HG03039 (cell line): Measurements from ENCODE around the gene MFGE8.

ENCODE experiments used
- ATAC-seq: cut with Tn5 transposase; IDR thresholded peaks from one replicate; pipeline ENCODE4 v1.9.1; 2021; ENCODE audit warnings: mild to moderate bottlenecking, moderate library complexity; ENCODE audit not compliant: unreplicated experiment

Gene MFGE8

DNA sequence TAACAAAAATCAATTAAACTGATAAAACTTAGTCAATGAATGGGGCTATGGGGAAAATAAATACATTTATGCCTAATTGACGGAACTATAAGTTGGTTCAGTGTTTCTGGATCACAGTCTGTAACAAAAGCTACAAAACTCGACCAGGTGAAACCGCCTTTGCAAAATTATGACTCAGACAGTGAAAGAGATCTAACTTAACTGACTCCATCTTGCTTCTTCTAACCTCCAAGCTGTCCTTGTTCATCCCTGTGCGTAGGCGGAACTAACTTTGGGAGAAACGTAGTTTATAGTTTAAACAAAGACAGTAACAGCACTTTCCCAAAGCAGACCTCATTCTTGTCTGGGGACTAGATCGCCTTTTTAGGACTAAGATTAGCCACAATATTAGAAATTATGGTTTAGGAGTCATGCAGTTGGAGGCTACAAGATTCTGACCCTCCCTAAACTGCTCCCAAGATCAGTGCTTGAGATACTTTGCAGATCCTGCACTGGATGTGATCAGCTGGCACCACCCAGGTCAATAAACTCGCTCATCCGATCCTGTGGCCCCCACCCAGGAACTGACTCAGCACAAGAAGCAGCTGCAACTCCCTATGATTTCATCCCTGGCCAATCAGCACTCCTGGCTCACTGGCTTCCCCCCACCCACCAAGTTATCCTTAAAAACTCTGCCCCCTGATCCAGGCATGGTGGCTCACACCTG, 7.2 kb upstream of the MFGE8 start:
- ATAC-seq = no peak

DNA sequence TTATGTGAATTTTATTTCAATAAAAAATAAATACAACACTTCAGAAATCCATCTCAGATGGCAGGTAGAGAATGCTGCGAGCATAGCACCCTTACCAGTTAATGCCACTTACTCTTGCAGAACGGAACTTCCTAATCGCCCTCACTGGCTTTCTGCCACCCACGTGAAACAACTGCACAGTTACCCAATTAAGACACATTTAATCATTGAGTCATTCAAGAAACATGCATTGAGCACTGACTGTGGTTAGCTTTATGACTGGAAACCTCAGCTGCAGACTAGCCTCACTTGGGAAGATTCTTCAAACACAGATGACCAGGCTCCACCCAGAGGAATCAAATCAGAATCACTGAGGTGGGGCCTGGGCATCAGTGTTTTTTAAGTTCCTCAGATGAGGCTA, 5.6 kb upstream of the MFGE8 start:
- no peak for ATAC-seq

DNA sequence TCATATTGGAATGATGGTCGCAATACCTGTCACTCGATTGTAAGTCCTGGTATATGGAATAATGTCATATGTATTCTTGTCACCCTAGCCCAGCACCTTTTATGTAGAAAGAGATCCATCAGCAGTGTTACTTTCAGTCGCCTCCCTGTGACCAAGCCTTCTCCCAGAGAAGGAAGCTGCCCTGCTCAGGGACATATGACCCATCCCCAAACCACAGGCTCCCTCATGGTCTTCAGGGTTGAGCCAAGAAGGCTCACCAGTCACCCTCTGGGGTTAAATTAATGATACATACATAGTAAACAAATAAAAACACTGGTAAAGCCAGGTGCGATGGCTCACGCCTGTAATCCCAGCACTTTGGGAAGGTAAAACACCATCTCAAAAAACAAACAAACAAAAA, 4.6 kb upstream of the MFGE8 start:
- ATAC-seq = no peak

DNA sequence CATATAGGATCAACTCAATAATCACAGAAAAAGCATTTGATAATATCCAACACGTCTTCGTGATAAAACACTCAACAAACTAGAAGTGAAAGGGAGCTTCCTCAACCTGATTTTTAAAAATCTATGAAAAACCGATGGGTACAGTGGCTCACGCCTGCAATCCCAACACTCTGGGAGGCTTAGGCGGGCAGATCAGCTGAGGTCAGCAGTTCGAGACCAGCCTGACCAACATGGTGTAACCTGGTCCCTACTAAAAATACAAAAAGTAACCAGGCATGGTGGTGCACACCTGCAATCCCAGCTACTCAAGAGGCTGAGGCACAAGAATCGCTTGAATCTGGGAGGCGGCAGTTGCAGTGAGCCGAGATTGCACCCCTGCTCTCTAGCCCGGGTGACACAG, 2.2 kb upstream of the MFGE8 start:
- no peak for ATAC-seq

DNA sequence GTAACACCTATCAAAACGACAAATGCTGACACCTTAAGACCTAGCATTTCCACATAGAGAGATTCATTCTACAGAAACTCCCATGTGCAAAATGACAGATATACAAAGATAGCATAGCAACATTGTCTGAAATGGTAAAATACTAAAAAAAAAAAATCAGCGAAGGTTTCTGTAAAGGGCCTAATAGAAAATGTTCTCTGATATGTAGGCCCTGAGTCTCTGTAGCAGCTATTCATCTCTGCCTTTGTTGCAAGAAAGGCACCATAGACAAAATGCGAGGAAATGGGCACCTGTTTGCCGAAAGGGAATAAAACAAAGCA, 631 bp upstream of the MFGE8 start:
- ATAC-seq = no peak

DNA sequence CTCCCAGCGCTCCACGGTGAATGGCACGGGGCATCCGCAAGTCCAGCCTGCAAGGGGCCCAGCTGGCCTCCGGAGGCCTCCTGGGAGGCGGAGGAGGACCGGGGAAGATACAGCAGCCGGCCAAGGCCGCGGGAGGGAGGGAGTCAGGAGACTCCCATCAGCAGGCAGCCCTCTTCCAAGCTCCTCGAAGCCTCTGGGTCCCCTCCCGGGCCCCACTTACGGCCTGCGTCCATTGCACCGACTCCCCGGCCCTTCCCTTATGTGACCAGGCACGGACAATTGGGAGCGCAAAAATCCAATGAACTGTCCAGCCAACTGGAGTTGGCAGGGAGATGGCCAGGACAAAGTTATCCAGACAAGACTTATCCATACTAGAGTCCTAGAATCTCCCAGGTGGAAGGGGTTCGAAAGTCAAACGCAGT, 668 bp downstream of the MFGE8 start:
- no peak for ATAC-seq

DNA sequence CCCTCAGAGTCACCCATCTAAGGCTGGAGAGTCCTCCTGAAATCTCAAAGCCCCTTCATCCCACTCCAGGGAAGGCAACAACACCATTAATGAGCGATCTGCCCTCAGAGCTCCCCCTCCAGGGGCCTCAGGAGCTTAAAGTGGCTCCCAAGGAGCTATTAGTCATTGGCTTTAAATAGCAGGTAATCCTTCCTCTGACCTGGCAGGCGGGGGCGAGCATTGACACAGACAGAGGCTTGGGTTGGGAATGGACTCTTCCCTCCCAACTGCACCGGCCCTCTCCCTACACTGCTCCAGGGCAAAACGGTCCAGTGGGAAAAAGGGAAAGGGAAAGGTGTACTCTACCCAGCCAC, 1.4 kb downstream of the MFGE8 start:
- no peak for ATAC-seq

DNA sequence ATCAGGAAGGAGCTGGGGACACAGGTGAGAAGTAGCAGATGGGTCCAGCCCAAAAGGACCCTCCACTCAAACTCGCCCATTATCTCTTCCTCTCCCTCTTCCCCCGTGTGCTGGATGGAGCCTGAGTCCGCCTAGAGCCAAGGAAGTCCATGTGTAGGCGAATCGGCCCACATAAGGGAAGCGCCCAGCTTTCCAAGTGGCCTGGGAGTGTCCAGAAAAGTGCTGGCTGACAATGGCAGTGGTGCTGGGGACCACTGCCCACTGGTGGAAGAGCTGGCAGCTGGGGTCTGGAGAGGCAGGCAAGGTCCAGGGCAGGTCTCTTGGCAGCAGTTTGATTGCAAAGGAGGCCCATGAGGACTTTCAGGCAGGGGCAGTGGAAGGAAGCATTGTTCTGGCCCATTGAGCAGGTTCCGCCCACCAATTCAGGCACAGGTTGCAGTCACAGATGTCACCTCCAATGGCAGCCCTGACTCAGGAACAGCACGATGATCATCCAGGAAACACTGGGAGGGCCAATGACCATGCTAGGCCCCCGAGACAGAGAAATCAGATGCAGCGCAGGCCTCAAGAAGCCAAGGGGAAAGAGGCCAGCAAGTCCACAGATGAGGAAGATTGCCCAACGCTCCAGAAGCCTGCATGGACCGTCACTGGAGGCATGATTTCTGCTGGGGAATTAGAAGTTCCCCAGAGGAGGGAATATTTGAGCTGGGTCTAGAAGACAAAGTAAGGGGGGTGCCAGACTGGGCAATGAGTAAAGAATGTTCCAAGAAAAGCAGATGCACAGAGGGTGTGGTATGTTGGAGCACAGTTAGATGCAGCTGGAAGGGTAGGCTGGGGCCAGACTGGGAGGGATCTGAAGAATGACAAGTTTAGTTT, 3.0 kb downstream of the MFGE8 start:
- ATAC-seq = no peak

DNA sequence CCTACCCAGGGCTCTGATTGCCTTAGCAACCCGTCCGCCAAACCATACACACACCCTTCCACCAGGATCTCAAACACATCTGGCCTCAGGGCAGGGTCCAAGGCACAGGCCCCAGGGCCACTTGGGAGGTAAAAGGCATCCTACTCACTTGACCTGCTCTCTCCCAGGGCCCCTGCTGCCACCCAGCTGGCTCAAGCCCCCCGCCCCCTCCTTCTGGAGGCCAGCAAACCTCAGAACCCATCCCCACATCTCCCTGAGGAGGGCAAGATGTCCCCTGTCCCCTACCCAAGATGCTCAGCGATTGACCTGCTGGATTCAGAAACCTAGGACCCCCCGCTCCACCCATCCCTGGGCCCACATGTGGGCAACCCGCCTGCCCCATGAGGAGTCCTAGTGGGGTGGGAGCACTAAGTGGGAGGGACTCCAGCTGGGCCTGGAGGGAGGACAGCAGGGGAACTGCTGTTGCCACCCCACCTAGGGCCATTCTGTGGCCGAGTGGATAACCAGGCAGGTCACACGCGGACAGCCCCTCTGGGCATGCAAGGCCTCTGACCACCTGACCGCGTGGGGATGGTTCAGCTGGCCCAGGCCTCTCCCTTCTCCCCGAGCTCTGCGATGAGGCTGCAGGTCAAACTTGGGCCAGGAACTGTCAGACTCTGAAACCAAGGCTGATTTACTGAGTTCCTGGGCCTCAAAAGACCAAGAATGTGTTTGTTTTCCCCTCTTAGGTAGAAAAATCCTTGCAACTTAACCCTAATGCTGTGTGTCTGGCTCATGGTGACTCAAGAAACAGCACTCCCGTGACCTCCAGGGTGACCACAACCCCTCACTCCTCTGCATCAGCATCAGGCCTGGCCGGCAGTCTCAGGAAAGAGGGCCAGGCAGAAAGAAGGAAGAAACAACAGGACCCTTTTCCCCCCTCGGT, 4.2 kb downstream of the MFGE8 start:
- ATAC-seq = no peak

DNA sequence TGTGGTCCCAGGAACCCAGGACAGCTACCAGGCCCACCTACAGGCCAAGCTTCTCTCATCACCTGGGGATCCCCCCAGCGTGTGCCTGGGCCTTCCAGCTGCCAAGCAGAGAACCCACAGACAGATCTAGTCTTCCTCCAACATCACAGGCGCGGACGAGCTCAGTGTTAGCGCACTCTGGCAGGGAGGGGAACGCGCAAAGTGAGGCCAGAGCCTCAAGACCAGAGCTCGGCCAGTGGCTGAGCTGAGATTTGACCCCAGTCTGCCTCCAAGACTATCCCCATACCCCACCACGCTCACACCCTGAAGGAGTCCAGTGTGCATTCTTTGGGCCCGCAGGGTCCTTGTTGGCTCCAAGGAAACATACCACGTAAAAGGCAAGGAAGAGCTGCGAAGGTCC, 5.1 kb downstream of the MFGE8 start:
- ATAC-seq = no peak

DNA sequence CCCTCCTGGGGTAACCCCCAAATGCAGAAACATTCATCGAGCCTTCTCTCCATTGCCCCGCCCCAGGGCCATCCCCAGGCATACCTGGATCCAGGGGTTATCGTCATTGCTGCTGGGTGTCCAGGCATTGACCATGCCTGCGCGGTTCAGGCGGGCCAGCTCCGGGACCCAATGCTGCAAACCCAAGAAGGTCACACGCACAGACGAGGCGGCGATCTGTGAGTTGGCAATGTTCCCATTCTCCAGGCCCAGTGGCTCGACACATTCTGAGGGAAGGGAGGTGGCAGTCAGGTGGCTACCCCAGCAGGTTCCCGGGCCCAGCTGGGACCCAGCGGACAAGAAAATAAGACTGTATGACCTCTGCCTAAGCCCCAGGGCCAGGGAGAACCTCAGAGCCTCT, 6.1 kb downstream of the MFGE8 start:
- no peak for ATAC-seq

DNA sequence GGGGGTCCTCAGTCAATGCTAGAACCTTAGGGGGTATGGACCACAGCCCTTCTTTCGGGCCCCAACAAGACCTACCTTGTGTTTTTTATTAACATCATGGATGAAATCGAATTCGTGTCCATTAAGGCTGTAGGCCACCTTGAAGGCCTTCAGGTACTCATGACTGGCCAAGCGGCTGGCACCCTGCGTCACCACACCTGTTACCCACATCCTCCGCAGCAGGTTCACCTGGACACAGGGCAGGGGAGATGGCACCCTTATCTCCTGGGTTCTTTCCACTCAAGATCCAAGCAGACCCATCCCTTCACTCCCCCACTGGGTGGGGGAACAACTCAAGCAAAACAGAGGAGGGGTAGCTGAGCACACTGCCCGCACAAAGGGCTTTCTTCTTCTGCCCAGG, 6.6 kb downstream of the MFGE8 start:
- ATAC-seq = no peak

DNA sequence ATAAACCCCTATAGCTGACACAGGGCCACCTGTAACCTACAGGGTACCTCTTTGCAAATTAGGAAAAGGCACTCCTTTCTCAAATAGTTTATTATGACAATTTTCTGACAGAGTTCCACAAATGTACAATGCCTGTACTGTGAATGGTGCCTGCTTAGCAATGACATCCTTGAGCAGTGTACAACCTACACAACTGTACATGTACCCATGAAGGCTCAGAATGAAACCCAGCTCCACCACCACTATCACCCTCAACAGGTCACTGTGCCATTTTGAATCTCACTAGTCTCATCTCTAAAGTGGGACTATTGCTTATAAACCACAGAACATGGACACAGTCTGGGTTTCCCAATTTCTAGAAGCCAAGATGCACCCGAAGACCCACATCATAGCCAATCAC, 7.0 kb downstream of the MFGE8 start:
- no peak for ATAC-seq

DNA sequence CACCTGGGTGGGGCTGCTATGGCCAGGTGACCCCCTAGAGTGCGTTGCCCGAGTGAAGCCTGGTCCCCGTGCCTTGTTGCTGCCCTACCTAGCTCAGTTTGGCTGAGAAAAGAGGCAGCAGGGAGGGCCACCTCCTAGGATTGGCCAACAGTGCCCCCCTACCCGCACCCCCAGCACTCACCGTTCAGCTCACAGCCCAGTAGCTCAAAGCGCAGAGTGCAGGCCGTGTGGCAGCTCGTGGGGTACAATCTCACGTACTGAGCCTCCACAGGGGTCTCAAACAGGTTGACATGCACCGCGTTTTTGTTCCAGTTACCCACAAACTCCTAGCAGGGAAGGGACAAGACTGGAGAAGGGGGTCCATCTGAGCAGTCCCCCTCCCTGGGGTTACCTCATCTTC, 7.6 kb downstream of the MFGE8 start:
- ATAC-seq = no peak

DNA sequence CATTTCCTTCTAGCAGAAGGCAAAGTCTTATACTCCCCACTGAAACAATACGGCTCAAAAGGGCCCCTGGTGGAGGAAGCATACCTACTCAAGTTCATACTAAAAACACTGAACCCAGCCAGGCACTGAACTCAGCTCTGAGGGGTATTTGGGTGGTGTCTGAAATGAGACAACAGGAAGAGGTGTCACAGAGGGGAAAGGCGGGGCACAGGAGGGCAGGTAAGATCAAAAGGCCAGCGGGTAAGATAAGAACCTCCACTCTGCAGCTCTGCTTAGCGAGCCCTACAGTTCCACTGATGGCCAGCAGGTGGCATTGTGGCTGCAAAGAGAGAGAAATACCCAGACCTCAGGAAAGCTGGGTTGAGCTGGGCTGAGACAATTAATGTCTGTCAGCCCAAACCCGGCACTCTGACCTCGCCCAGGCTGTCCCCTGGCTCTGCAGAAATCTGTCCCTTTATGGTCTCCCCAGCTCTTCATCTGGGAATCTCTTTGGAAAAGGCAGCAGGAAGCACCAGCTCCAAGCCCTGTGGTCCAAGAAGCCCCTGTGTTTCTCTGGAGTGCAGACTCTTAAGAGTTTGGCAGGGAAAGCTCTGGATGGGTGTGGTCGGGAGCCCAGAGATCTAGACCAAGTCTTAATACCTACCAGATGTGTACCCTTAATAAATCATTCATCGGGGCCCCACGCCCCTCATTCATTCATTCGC, 8.4 kb downstream of the MFGE8 start:
- ATAC-seq = peak; percentile 56

DNA sequence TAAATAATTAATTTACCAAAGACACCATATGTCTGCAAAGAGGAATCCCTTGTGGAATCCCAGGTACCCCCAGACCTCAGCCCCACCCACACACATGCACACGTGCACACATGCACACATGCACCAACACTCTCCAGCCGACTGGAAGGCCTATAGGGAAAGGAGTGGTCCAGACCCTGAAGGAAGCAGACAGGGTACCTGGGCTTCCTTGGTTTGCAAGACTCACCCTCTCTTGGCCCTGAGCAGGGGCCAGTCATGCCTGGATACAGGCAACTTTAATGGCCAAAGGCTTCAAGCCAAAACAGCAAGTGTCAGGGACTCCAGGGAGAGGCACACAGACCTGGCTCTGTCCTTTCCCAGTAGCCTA, 8.9 kb downstream of the MFGE8 start:
- no peak for ATAC-seq

DNA sequence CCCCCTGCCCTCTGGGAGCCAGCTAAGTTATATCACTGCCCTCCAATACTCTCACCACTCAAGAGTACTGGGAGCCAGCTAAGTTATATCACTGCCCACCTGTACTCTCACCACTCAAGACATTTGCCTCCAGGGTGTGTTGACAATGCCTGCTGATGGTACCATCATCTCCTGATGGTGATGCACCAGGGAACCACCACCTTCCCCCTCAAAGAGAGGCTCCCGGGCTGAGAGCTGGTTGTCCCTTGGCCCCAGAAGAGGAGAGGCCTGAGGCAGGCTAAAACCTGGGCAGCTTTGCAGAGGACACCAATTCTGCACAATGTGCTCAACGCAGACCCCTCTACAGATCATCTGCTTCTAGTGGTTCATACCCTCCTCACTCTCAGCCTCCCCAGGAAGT, 10.3 kb downstream of the MFGE8 start:
- ATAC-seq = no peak

DNA sequence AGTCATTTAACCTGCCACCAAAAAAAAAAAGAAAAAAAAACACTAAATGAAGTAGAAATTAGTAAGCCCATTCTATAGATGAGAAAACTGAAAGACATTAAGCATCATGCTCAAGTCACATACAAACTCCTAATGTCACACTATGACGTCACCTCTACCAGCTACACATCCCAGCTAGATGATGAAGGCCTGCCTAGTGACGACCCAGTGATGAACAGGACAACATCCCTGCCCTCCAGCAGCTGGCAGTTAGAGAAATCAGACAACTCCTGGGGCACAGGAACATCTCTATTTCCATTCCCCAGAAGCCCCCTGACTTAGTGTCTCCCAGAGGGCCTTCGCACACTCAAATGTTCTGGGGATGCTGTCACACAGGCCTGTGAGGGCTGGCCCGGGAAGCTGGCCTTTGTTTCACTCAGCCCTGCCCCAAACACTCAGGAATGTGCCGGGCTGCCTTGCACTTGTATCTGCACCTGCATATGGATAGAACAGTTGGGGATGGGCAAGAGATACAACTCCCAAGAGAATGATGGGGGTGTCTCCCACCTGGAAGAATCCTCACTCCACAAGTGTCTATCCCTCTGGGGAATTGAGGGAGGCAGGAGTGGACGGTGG, 10.9 kb downstream of the MFGE8 start:
- no peak for ATAC-seq

DNA sequence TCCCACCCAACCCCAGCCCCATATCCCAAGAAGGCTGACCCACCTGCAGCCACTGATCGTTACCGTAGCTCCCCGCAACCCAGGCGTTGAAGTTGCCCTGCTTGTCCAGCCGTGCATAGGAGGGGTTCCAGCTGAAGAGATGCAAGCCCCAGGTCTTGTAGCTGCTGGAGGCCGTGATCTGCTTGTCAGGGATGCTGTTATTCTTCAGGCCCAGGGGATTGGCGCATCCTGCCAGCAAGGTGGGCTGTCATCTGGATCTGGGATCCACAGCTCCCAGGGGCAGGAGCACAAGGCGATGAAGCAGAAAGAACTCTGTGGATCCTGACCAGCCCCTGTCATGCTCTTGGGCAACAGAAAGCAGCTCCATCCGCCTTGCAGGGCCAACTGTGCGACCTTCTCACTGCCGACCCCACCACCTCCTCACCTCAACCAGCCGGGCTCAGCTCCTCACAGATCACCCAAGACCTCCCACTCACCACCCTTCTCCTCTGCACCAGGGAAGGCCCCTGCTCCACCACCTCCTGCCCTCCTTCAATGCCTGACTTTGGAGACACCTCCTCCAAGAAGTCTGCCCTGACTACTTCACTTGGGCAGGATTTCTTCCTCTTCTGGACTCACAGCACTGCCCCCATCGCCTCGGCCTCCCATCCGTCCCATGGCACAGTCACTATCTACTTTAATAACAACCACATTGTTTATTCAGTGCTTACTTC, 11.5 kb downstream of the MFGE8 start:
- ATAC-seq = no peak

DNA sequence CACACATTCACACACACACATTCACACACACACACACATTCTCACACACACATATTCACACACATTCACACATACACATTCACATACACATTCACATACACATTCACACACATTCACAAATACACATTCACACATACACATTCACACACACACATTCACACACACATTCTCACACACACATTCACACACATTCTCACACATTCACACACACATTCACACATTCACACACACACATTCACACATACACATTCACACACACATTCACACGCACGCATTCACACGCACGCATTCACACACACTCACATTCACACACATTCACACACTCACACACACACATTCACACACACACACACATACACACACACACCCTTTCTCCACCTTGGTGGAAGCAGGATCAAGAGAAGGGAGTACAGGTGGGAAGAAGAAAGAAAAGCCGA, 12.2 kb downstream of the MFGE8 start:
- no peak for ATAC-seq
